Stimulated activated memory B cell treated with anti-CD40 and anti-IgM and Interleukin-4, amounts not matched to agents 10 μg/mL and 1 μg/mL and 100 μg/mL, for 72 hours (primary cell): ENCODE results near the gene FCRL2.
"Not testable (repeated sequence)": the region's sequence is repeated elsewhere in the genome, so short reads cannot be mapped to it uniquely, and the experiment has no call there.

Source experiments
- ATAC-seq: fragments of 150-1000 bp; cut with Tn5 transposase; 2 replicates; pipeline ENCODE4 v1.10.0; 2021
- H3K27ac Mint-ChIP-seq: one replicate; pipeline ENCODE4 v1.8.0; 2022; ENCODE audit warnings: mild to moderate bottlenecking, mixed read lengths
- H3K27me3 Mint-ChIP-seq: one replicate; pipeline ENCODE4 v1.8.0; 2022; ENCODE audit warnings: mixed read lengths
- H3K36me3 Mint-ChIP-seq: one replicate; pipeline ENCODE4 v1.8.0; 2022; ENCODE audit warnings: mixed read lengths
- H3K4me1 Mint-ChIP-seq: one replicate; pipeline ENCODE4 v1.8.0; 2022; ENCODE audit warnings: mixed read lengths
- H3K4me3 Mint-ChIP-seq: one replicate; pipeline ENCODE4 v1.8.0; 2022; ENCODE audit warnings: mild to moderate bottlenecking, moderate library complexity, mixed read lengths
- H3K9me3 Mint-ChIP-seq: one replicate; pipeline ENCODE4 v1.8.0; 2022; ENCODE audit warnings: mixed read lengths

The FCRL2 gene

DNA sequence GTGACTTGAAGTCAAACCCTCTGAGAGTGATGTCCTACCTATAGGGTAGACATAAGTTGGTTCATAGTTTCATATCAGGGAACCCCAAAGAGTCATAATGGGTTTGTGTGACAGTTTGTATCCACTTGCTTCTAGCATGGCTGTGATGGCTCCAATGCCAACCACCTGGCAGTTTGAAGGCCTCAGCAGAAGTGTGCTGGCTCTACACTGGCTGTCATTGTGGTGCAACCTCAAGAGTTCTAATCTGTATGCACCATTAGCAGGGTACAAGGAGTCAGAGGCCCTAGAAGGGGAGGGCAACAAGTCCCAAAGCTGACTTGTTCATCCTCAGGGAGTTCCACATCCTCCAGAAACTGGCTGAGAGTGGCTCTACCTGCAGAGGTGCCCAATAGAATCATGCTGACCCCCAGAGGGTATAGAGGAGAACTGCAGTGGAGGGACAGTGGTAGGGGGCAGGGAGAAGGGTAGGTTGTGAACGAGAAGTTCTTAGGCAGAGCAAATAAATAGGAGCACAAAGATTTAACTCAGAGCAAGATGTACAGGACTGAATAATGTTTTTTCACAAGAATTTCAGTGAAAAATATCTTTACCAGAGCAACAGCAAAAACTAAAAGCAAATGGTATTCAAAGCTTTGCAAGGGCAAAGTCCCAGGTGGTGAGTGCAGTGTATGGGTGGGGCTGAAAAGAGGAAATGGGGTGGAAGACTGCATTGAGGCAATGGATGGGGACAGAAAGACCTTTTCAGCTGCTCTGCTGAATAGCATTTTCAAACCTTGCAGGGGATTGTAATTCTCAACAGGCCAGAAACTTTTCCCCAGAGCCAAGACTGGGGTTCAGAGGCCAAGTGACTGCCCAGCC is 3.2 kb downstream of the FCRL2 start:
- Mint-ChIP-seq H3K4me1 (peaks cover 66% of the 10 kb centered on the region), H3K4me3 (peak overlapping the region; percentile 72), H3K36me3 (peaks cover 6% of the 10 kb centered on the region), H3K27ac (peak overlapping the region; percentile 64), H3K9me3 (no peaks in the 10 kb centered on the region), H3K27me3 (no peaks in the 10 kb centered on the region)
- ATAC-seq: peak; percentile 92

DNA sequence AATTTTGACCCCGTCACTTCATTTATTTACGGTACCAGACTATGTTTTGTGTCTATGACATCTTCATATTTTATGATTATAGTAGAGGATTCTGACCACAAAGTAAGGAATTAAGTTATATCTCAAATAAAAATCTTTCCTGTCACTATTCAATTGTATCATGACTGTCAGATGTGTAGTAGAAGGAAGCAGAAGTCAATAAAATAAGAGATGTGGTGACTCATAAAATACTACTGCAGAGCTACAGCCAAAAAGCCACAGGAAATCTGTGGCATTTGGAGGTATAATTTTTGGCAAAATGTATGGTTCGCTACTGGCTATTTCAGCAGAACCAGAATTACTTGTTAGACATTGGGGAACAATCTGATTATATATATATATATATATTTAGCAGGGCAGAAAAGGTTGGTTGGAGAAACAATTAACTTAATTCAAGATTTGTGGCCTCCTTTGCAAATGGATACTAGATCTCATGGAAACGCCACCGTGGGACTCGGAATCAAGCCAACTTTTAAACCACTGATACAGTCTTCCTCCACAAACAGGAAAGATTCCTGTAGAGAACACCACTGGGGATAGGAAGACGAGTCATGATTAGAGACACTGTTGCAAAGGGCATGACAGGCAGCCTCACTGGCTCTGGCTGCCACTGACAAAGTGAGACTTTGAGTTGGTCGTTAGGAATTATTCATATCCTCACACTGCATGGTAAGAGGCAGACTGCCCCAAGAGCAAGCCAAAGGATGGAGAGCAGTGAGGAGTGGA is 5.1 kb downstream of the FCRL2 start:
- no peaks in the 10 kb centered on the region for H3K9me3 Mint-ChIP-seq
- ATAC-seq: no peak
- H3K36me3 Mint-ChIP-seq: peaks cover 11% of the 10 kb centered on the region
- no peaks in the 10 kb centered on the region for H3K27me3 Mint-ChIP-seq
- H3K4me3 Mint-ChIP-seq: peak overlapping the region; percentile 69
- peaks cover 71% of the 10 kb centered on the region for H3K4me1 Mint-ChIP-seq
- peak overlapping the region; percentile 64 for H3K27ac Mint-ChIP-seq

DNA sequence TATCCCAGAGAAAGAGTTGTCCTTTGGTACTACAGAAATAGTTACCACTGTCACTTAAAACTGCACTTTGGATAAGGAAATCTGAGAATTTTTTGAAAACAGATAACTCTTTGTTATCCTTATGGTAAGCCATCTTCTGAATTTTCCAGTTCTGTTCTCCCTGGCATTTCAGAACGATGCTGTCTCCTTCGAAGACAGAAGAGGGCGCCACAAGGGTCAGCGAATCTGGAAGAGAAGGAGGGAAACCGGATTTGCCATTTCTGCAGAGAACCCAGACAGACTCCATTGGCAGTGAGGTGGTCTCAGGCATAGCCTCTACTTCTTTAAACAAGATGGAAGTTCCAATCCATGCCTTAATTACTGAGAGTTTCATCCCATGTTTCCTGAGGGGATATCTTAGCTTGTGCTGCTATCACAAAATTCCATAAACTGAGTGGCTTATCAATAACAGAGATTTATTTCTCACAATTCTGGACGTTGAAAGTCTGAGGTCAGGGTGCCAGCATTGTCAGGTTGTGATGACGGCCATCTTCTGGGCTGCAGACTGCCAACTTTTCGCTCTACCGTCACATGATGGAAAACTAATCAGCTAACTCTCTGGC is 6.4 kb downstream of the FCRL2 start:
- H3K27me3 Mint-ChIP-seq: no peaks in the 10 kb centered on the region
- no peaks in the 10 kb centered on the region for H3K9me3 Mint-ChIP-seq
- no peak for ATAC-seq
- H3K27ac Mint-ChIP-seq: peak overlapping the region; percentile 64
- peaks cover 69% of the 10 kb centered on the region for H3K4me1 Mint-ChIP-seq
- H3K36me3 Mint-ChIP-seq: peaks cover 16% of the 10 kb centered on the region
- no peak overlapping the region for H3K4me3 Mint-ChIP-seq

DNA sequence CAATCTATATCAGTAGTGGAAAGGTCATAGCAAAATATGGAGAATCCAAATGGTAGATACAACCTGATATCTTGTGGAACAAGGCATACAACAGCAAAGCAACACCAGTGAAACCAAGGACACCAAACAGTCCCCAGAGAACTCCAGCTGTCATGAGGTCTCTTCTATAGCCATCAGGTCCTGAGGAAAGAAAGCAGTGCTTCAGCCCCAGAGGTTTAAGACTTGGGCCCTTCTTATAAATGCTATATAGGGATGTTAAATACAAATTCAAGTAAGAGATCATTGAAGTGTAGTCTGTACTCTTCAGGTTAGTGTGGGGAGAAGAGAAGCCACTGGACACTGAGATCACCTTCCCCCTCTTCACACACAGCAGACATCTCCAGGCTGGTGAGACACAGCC is 10.1 kb downstream of the FCRL2 start:
- H3K4me1 Mint-ChIP-seq: peaks cover 76% of the 10 kb centered on the region
- H3K4me3 Mint-ChIP-seq: no peak overlapping the region
- H3K36me3 Mint-ChIP-seq: peaks cover 43% of the 10 kb centered on the region
- H3K27me3 Mint-ChIP-seq: no peaks in the 10 kb centered on the region
- no peaks in the 10 kb centered on the region for H3K9me3 Mint-ChIP-seq
- peak overlapping the region; percentile 72 for H3K27ac Mint-ChIP-seq
- peak; percentile 37 for ATAC-seq

DNA sequence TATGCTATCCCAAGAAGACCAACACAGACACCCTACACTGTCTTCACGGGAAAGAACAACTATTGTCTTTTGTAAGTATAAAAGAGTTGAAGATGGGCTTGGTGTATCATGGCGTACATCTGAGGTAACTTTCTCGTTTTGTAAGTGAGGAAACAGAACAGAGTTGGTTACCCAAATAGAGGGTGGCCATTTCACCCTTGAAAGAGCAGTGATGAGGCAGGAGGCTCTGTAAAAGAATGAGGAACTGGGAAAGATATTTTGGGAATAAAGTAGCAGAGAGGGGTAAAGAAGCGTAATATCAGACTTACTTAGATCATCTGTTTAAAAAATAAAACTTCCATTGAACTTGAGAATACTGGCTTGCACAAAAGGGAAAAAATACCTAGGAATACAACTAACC is 18.9 kb downstream of the FCRL2 start:
- no peak for ATAC-seq
- Mint-ChIP-seq H3K27ac (peak overlapping the region; percentile 68), H3K4me3 (peak overlapping the region; percentile 51), H3K36me3 (peaks cover 75% of the 10 kb centered on the region), H3K9me3 (peaks cover 7% of the 10 kb centered on the region), H3K27me3 (no peaks in the 10 kb centered on the region), H3K4me1 (peaks cover 45% of the 10 kb centered on the region)

DNA sequence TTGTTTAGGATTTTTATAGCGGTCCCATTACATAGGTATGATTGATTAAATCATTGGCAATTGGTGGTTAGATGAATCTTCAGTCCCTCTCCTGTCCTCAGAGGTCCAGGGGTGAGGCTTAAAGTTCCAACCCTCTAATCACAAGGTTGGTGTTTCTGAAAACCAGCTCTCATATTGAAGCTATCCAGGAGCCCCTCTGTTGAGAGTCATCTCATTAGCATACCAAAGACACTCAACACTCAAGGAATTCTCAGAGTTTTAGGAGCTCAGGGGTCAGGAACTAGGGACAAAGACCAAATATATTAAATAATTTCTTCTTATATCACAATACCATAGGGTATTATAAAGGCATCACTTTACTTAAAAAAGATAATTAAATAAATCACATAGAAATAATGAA is 23.3 kb downstream of the FCRL2 start:
- H3K4me1 Mint-ChIP-seq: peaks cover 20% of the 10 kb centered on the region
- H3K9me3 Mint-ChIP-seq: no peaks in the 10 kb centered on the region
- H3K36me3 Mint-ChIP-seq: peaks cover 64% of the 10 kb centered on the region
- no peak for ATAC-seq
- no peak overlapping the region for H3K4me3 Mint-ChIP-seq
- no peak overlapping the region for H3K27ac Mint-ChIP-seq
- H3K27me3 Mint-ChIP-seq: no peaks in the 10 kb centered on the region

DNA sequence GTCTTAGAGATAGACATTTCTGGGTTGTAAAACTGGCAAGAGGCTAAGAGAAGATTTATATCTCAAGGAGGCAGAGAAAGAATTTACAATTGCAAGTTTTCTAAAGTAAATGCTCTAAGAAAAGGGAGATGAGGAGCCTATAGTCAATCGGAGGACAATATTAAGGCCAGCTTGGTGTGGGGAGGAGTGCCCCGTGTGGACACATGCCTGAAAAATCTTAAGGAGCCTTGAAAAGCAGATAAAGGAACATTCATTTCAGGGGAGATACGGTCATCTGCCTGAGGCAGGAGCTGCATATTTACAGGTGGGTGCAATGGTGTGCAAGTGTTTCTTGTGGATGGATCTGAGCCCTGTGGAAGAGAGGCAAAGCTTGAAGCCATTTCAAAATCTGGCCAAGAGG is 25.6 kb downstream of the FCRL2 start:
- peaks cover 28% of the 10 kb centered on the region for H3K4me1 Mint-ChIP-seq
- ATAC-seq: no peak
- peak overlapping the region; percentile 61 for H3K27ac Mint-ChIP-seq

DNA sequence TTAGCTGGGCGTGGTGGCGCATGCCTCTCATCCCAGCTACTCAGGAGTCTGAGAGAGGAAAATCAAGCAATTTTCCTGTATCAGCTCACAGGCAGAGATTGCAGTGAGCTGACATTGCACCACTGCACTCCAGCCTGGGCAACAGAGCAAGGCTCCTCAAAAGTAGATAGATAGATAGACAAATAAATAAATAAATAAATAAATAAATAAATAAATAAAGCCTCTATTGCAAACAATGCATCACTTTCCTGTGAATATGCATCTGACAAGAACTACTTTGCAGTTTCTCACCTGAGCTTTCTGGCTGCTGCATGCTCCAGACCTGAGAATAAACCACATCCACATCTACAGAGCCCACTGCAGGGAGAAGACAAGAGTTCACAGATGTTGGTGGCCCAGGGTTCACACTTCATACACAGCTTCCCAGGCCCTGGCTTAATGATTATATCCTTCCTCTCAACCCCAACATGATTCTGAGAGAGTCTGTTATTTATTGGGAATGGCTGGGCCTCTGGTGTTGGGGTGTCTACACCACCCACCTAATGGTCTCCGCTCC is 28.6 kb downstream of the FCRL2 start:
- Mint-ChIP-seq H3K4me3 (no peak overlapping the region), H3K27ac (peak overlapping the region; percentile 73), H3K36me3 (peaks cover 65% of the 10 kb centered on the region), H3K27me3 (no peaks in the 10 kb centered on the region), H3K9me3 (no peaks in the 10 kb centered on the region), H3K4me1 (peaks cover 28% of the 10 kb centered on the region)
- no peak for ATAC-seq

More for the DNA sequence above, 25.6 kb downstream of the FCRL2 start:
- Mint-ChIP-seq H3K27me3 (no peaks in the 10 kb centered on the region), H3K4me3 (no peak overlapping the region), H3K9me3 (no peaks in the 10 kb centered on the region), H3K36me3 (peaks cover 62% of the 10 kb centered on the region)

DNA sequence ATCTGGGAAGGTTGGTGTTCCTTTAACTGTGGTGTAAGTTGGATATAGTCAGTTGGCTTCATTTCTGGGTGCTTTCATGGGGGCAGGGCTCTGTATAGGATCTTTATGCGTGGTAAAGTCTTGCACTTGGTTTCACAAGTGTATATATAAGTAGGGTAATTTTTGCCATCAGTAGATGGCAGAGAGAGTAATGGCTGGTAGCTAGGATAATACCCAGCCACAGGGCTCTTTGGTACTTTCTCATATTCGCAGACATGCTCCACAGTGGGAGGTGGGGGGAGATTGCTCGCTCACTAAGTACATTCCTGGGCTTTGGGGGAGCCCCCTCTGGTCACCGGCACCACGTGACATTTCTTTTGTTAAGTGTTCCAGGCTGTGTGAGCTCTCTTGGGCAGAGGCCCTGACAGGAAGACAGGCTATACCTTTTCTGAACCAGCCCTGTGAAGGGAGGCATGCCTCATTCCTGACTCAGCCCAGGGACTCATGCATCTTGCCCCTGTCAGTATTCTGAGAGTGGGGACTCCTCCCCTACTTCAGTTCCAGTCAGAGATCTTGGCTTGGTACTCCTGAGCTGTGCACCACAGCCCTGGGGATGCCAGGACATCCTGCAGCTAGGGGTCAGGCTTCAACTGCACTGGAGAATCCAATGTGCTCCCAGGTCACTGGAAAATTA is 37.6 kb downstream of the FCRL2 start:
- H3K36me3 Mint-ChIP-seq: peaks cover 20% of the 10 kb centered on the region

DNA sequence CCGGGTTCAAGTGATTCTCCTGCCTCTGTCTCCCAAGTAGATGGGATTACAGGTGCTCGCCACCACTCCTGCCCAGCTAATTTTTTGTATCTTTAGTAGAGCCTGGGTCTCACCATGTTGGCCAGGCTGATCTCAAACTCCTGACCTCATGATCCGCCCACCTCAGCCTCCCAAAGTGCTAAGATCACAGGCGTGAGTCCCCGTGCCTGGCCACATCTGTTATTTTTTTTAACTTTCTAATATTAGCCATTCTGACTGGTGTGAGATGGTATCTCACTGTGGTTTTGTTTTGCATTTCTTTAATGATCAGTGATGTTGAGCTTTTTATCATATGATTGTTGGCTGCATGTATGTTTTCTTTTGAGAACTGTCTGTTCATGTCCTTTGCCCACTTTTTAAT is 40.9 kb downstream of the FCRL2 start:
- Mint-ChIP-seq H3K27ac (peak overlapping the region; percentile 95), H3K36me3 (peaks cover 29% of the 10 kb centered on the region), H3K4me1 (peaks cover 78% of the 10 kb centered on the region)
- not testable (repeated sequence) for H3K9me3 Mint-ChIP-seq, H3K4me3 Mint-ChIP-seq, H3K27me3 Mint-ChIP-seq, ATAC-seq

More for the DNA sequence above, 37.6 kb downstream of the FCRL2 start:
- Mint-ChIP-seq H3K27me3 (no peaks in the 10 kb centered on the region), H3K27ac (peak overlapping the region; percentile 70), H3K4me1 (peaks cover 56% of the 10 kb centered on the region), H3K9me3 (peaks cover 9% of the 10 kb centered on the region), H3K4me3 (no peak overlapping the region)
- peak; percentile 79 for ATAC-seq

DNA sequence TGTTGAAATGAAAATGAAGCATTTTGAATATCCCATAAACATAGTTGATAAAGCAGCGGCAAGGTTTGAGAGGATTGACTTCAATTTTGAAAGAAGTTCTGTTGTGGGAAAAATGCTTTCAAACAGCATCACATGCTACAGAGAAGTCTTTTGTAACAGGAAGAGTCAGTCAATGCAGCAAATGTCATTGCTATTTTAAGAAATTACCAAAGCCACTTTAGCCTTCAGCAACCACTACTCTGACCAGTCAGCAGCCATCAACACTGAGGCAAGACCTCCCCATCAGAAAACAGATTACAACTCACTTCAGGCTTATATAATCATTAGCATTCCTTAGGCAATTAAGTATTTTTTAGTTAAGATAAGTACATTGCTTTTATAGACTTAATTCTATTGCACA is 42.6 kb downstream of the FCRL2 start:
- ATAC-seq: peak; percentile 87
- peaks cover 73% of the 10 kb centered on the region for H3K4me1 Mint-ChIP-seq
- H3K27ac Mint-ChIP-seq: peak overlapping the region; percentile 95
- H3K27me3 Mint-ChIP-seq: no peaks in the 10 kb centered on the region
- H3K9me3 Mint-ChIP-seq: peaks cover 9% of the 10 kb centered on the region
- H3K36me3 Mint-ChIP-seq: peaks cover 29% of the 10 kb centered on the region
- H3K4me3 Mint-ChIP-seq: peak overlapping the region; percentile 28

DNA sequence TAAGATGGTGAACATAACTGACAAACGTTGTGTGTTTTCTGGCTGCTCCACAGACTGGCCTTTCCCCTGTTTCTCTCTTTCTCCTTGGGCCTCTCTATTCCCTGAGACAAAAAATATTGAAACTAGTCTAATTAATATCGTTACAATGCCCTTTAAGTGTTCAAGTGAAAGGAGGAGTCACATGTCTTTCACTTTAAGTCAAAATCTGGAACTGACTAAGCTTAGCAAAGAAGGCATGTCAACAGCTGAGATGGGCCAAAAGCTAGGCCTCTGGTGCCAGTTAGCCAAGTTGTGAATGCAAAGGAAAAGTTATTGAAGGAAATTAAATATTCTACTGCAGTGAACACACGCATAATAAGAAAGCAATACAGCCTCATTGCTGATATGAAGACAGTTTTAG is 44.2 kb downstream of the FCRL2 start:
- peak overlapping the region; percentile 95 for H3K27ac Mint-ChIP-seq
- ATAC-seq: peak; percentile 83
- peaks cover 75% of the 10 kb centered on the region for H3K4me1 Mint-ChIP-seq
- H3K27me3 Mint-ChIP-seq: no peaks in the 10 kb centered on the region
- peaks cover 4% of the 10 kb centered on the region for H3K9me3 Mint-ChIP-seq
- H3K36me3 Mint-ChIP-seq: peaks cover 27% of the 10 kb centered on the region
- H3K4me3 Mint-ChIP-seq: no peak overlapping the region

DNA sequence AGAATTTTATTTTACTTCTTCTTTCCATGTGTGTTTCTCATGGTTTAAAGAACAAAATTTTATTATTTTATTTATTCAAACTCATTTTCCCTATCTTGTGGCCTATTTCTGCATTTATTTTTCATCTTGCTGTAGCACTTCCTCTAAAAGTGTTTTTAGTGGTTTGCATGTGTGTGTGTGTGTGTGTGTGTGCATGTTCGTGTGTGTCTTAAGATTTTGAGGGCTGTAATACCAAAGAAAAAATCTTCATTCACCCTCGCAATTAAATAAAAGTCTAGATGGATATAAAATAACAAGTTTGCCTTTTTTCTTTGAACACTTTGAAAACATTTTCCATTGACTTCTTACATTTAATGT is 51.7 kb downstream of the FCRL2 start:
- Mint-ChIP-seq H3K27ac (peak overlapping the region; percentile 99), H3K9me3 (peaks cover 12% of the 10 kb centered on the region), H3K4me3 (peak overlapping the region; percentile 57), H3K4me1 (peaks cover 66% of the 10 kb centered on the region), H3K27me3 (no peaks in the 10 kb centered on the region), H3K36me3 (peaks cover 22% of the 10 kb centered on the region)
- ATAC-seq: peak; percentile 49

DNA sequence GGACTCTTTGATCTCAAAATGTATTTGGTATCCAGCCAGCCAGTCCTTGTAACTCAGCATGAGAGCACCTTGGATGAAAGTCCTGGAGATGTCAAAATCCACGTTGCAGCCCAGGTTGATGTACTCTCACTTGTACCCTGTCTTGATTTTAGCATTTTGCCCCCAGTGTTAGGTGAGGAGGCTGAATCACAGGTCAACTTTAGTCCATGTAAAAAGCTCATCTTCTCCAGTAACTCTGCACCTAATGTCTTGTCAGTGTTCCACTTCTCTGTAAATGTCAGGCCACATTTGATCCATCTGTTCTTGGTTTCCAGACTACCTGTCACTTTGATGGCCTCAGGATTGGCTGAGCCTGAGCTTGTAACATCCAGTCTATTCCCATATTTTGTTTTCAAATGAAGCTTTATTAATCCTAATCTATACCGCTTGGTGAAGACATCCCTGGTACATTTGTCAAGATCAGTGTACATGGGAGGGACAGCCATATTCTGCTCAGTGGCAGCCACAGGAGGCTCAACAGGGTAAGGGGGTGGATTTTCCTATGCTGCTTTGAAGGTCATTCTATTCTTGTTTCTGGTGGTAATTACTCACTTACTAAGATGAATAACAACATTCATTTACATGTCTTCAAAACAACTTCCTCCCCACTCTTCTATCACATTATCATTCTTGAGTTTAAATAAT is 52.3 kb downstream of the FCRL2 start:
- peak; percentile 83 for ATAC-seq
- Mint-ChIP-seq H3K4me1 (peaks cover 68% of the 10 kb centered on the region), H3K27ac (peak overlapping the region; percentile 99)

More for the DNA sequence above, 52.3 kb downstream of the FCRL2 start:
- Mint-ChIP-seq H3K27me3 (no peaks in the 10 kb centered on the region), H3K36me3 (peaks cover 22% of the 10 kb centered on the region), H3K4me3 (peak overlapping the region; percentile 32), H3K9me3 (peaks cover 12% of the 10 kb centered on the region)
